ENCODE data around the gene TRUB1.

Gene TRUB1

DNA sequence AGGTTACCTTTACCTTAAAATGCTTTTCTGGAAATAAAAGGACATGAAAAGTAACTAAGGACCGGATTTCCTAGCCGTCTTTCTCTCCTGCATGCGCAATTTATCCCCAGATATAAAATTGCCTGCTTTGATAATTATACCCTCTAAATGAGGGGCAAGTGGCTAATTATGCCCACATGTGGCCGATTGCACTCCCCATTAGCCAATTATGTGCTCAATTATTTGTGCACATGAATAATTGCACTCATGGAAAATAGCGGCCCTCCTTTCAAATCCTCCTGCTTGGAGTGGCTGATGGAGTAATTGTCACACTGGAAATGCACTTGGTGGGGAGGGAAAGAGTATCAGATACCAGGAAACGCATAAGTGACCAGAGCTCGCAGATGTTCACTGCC, 88.7 kb downstream of the TRUB1 start:
- H3K4me1 ChIP-seq (ENCODE audit: insufficient read depth, insufficient read length), result no peaks in the 10 kb centered on the region
- no peaks in the 10 kb centered on the region for H3K9me3 ChIP-seq (ENCODE audit: insufficient read depth, low read length)
- H3K4me3 ChIP-seq (ENCODE audit: insufficient read length, low read depth), result no peak overlapping the region
- TF ChIP-seq SUZ12 (IDR thresholded peaks at IDR 0.05; ENCODE audit: extremely low read depth, insufficient read depth, insufficient read length), result no peak
- no peak for TF ChIP-seq ZNF274 (IDR thresholded peaks at IDR 0.05; ENCODE audit: low read depth, low read length)
- no peak for TF ChIP-seq YY1 (IDR thresholded peaks at IDR 0.05; ENCODE audit: insufficient read depth, insufficient read length)
- no peak overlapping the region for H3K9ac ChIP-seq (ENCODE audit: insufficient read length, low read depth)
- no peaks in the 10 kb centered on the region for H3K36me3 ChIP-seq (ENCODE audit: insufficient read depth, insufficient read length, low read length)
- no peaks in the 10 kb centered on the region for H3K27me3 ChIP-seq (ENCODE audit: insufficient read depth, insufficient read length)
- no peak for DNase-seq (ENCODE audit: low read depth, low spot score)
